ENCODE results near the gene NEK11. TPM values are rescaled to one million over a fixed set of nuclear protein-coding genes. Genes with fewer than 3 reads are reported as not detected.

The NEK11 gene
- total RNA-seq, 1 experiment from 2014 or later: 1.5 TPM

DNA sequence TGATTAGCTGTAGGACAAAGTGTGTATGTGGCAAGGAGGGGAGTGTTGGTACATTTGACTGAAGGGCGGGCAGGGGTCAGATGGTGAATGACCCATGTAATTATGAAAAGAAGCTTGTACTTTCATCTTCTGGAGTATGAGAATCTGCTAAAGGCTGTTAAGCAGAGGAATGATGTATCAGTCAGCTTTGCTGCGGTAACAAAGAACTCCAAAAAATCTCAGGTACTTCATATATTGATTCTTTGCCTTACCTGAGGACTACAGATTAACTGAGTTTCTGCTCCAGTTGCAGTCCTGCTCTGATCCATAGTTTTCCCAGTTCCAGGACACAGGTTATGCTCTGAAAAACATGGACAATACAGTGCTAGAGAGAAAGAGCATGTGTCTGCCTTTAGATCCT is 115.1 kb downstream of the NEK11 start:
- no peaks in the 10 kb centered on the region for H3K27me3 ChIP-seq (ENCODE audit: control insufficient read depth, insufficient read depth, low read length)
- no peaks in the 10 kb centered on the region for H3K36me3 ChIP-seq (replicated peaks; ENCODE audit: control insufficient read depth, insufficient read depth, low read length)
- H3K4me3 ChIP-seq (ENCODE audit: insufficient read depth, low read depth, low read length): no peak overlapping the region
- no peak for DNase-seq

DNA sequence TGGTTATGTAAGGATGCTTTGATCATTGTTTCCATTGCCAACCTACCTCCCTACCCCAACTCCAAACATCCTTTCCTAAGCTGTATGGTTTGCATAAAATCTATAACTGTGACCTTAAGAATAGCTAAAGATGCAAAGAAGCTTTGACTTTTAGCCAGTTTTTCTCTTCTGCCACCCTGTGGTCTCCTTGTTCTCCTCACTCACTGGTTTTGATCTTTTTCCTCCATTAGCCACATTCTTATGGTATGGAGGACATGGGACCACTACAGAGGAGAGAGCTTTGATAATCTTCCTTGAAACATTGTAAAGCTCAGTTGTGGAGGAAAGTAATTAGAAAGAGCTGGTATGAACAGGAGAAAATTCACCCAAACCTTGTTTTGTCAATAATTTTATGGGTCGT is 115.9 kb downstream of the NEK11 start:
- DNase-seq: no peak
- H3K4me3 ChIP-seq (ENCODE audit: insufficient read depth, low read depth, low read length): no peak overlapping the region
- H3K27me3 ChIP-seq (ENCODE audit: control insufficient read depth, insufficient read depth, low read length): no peaks in the 10 kb centered on the region
- H3K36me3 ChIP-seq (replicated peaks; ENCODE audit: control insufficient read depth, insufficient read depth, low read length): no peaks in the 10 kb centered on the region

DNA sequence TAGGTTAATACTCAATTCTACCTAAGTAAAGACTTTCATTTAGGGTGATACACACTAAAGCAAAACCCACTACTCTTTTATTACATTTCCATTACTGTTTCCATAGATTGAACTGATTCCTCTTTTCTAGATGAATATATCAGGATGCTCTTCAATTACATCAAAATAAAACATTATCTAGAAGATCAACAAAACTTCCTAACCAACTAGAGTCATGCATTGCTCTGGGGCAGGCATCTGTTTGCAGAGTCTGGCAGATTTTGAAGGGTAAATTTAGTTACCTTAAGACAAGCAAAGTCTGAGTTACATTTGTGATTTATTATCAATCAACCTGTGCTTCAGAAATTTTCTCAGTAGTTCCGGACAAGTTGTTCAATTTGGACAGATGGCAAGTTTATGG is 117.1 kb downstream of the NEK11 start:
- no peaks in the 10 kb centered on the region for H3K36me3 ChIP-seq (replicated peaks; ENCODE audit: control insufficient read depth, insufficient read depth, low read length)
- DNase-seq: no peak
- no peak overlapping the region for H3K4me3 ChIP-seq (ENCODE audit: insufficient read depth, low read depth, low read length)
- H3K27me3 ChIP-seq (ENCODE audit: control insufficient read depth, insufficient read depth, low read length): no peaks in the 10 kb centered on the region

DNA sequence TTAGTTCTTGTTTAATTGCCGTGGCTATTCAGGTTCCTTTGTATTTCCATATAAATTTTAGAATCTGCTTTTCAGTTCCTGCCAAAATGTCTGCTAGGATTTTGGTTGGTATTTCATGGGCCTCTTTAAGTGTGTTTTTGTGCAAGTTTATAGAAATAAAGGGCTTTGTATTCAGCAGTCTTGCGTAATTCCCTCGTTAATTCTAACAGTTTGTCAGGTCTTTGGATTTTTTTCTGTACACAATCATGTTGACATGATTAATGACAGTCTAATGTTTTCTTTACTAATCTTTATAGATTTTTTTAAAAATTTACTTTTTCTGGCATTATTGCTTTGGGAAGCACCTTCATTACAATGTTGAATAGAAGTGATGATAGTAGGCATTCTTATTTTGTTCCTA is 120.9 kb downstream of the NEK11 start:
- Histone ChIP-seq H3K36me3 (replicated peaks; ENCODE audit: control insufficient read depth, insufficient read depth, low read length) (no peaks in the 10 kb centered on the region), H3K4me3 (ENCODE audit: insufficient read depth, low read depth, low read length) (no peak overlapping the region), H3K27me3 (ENCODE audit: control insufficient read depth, insufficient read depth, low read length) (no peaks in the 10 kb centered on the region)
- no peak for DNase-seq

DNA sequence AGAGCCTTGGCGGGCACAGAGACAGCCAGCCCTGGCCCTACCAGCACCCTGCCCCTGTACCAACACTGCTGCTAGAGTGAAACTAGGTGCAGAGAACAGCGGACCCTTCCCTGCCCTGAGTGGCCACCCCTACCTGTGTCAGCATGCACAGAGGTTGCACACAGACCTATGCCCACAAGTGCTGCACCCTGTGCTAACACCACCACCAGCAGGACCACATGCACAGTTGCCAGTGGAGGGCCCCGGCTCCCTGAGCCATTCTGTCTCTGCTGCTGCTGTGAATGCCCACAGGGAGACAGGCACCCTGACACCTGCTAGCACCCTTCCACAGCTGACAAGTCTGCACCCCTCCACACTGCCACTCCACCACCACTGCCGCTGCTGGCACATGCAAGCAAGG is 131.8 kb downstream of the NEK11 start:
- Histone ChIP-seq H3K4me3 (ENCODE audit: insufficient read depth, low read depth, low read length) (no peak overlapping the region), H3K36me3 (replicated peaks; ENCODE audit: control insufficient read depth, insufficient read depth, low read length) (no peaks in the 10 kb centered on the region), H3K27me3 (ENCODE audit: control insufficient read depth, insufficient read depth, low read length) (no peaks in the 10 kb centered on the region)
- DNase-seq: no peak

DNA sequence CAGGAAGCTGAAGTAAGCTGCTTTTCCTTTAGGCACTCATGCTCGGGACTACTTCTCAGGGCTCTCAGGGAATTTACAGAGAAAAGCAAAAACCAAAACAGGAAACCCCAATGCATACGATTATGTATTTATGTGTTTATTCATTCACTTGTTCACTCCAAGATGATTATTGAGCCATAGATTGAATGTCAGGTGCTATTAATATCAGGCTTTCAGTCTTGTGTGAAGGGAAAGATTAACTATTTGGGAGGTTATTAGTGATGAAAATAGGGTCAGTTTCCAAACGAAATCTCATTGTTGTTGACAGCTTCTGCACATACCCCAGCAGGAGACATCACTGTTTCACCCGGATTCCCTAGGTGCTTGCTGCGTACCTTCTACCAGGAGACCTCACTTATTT is 135.8 kb downstream of the NEK11 start:
- Histone ChIP-seq H3K27me3 (ENCODE audit: control insufficient read depth, insufficient read depth, low read length) (no peaks in the 10 kb centered on the region), H3K36me3 (replicated peaks; ENCODE audit: control insufficient read depth, insufficient read depth, low read length) (no peaks in the 10 kb centered on the region), H3K4me3 (ENCODE audit: insufficient read depth, low read depth, low read length) (no peak overlapping the region)
- DNase-seq: no peak

DNA sequence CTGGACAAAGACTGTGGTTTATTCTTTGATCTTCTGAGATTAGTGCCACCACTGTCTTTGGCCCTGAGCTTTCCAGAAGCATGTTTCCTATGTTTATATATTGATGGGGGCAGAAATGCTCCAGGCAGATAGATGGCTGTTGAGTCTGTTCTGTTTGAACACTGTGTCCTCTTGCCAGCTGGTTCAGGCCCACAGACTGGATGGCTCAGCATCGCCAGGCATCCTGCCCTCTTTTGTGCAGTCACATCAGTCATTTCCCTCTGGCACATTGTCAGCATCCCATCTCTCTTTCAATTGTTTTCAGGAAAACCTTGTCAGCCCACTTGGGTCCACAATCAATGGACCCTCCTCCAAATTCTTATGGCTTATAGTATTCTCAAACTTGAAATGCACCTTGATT is 141.2 kb downstream of the NEK11 start:
- Histone ChIP-seq H3K36me3 (replicated peaks; ENCODE audit: control insufficient read depth, insufficient read depth, low read length) (no peaks in the 10 kb centered on the region), H3K4me3 (ENCODE audit: insufficient read depth, low read depth, low read length) (no peak overlapping the region), H3K27me3 (ENCODE audit: control insufficient read depth, insufficient read depth, low read length) (no peaks in the 10 kb centered on the region)
- DNase-seq: no peak

DNA sequence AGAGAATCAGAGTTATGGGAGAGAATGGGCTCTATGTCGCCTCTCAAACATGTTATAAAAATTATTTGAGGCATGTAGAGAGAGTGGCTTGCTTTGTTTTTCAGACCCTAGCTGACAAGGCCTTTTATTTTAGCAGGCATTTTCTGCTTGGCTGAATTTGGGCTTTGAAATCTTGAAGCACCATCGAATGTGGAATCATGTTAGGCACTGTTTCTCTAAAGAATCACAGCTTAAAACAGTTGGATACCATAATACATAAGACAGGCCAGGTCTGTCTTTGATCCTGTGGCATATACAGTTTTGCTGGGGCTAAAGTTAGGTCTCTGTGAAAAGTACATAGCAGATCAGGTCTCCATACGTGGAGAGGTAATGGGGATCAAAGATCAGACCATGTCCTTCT is 142.7 kb downstream of the NEK11 start:
- no peak for DNase-seq
- Histone ChIP-seq H3K4me3 (ENCODE audit: insufficient read depth, low read depth, low read length) (no peak overlapping the region), H3K36me3 (replicated peaks; ENCODE audit: control insufficient read depth, insufficient read depth, low read length) (no peaks in the 10 kb centered on the region), H3K27me3 (ENCODE audit: control insufficient read depth, insufficient read depth, low read length) (no peaks in the 10 kb centered on the region)

DNA sequence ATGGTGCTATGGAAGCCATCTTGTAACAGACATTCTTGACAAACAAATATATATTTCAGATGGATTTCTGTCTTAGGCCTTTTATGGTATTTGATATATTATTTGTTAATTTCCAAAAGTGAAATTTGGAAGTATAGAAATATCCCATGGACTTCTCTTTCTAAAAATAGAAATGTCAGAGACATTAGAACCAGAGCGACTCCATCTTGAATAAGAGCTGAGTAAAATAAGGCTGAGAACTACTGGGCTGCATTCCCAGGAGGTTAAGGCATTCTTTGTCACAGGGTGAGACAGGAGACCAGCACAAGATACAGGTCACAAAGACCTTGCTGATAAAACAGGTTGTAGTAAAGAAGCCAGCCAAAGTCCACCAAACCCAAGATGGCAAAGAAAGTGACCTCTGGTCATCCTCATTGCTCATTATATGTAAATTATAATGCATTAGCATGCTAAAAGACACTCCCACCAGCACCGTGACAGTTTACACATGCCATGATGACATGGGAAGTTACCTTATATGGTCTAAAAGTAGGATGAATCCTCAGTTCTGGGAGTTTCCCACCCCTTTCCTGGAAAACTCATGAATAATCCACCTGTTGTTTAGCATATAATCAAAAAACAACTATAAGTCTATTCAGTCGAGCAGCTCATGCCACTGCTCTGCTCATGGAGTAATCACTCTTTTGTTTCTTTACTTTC is 146.0 kb downstream of the NEK11 start:
- DNase-seq: no peak
- no peaks in the 10 kb centered on the region for H3K36me3 ChIP-seq (replicated peaks; ENCODE audit: control insufficient read depth, insufficient read depth, low read length)
- H3K27me3 ChIP-seq (ENCODE audit: control insufficient read depth, insufficient read depth, low read length): no peaks in the 10 kb centered on the region
- no peak overlapping the region for H3K4me3 ChIP-seq (ENCODE audit: insufficient read depth, low read depth, low read length)

DNA sequence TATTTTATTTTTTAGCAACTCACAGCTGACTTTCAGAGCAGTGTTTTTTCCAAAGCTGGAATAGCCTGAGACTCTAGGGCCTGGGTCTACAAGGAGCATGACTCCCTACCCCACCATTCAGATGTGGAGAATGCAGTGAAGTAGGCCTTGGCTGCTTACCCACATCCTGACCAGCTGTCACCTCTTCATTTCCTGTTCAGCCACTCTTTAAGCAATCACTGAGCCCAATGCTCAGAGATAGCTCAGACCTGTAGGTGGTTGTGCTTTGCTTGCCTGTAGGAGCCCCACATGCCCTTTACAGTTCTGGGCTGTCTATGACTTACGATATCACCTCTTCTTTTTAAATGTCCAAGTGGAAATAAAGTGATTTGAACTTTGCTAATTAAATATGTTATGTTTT is 148.1 kb downstream of the NEK11 start:
- Histone ChIP-seq H3K36me3 (replicated peaks; ENCODE audit: control insufficient read depth, insufficient read depth, low read length) (no peaks in the 10 kb centered on the region), H3K4me3 (ENCODE audit: insufficient read depth, low read depth, low read length) (no peak overlapping the region), H3K27me3 (ENCODE audit: control insufficient read depth, insufficient read depth, low read length) (no peaks in the 10 kb centered on the region)
- no peak for DNase-seq

DNA sequence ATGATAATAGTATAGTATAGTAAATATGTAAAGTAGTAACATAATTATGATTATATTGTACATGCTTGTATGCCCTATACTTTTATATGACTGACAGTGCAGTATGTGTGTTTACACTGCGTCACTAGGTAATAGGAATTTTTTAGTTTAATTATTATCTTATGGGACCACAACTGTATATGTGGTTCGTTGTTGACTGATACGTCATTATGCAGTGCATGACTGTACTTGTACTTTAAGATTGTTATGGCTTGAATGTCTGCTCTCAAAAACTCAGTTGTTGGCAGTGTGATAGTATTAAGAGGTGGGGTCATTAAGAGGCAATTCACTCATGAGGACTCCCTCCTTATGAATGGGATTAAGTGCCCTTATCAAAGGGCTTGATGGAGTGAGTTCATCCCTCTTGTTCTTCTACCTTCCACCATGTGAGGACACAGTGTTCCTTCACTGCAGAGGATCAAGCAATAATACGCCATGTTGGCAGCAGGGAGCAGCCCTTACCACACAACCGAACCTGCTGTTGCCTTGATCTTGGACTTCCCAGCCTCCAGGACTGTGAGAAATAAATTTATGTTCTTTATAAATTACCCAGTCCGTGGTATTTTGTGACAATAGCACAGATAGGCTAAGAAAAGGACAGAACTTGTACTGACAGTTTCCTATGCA is 152.2 kb downstream of the NEK11 start:
- Histone ChIP-seq H3K36me3 (replicated peaks; ENCODE audit: control insufficient read depth, insufficient read depth, low read length) (no peaks in the 10 kb centered on the region), H3K27me3 (ENCODE audit: control insufficient read depth, insufficient read depth, low read length) (no peaks in the 10 kb centered on the region), H3K4me3 (ENCODE audit: insufficient read depth, low read depth, low read length) (no peak overlapping the region)
- no peak for DNase-seq

DNA sequence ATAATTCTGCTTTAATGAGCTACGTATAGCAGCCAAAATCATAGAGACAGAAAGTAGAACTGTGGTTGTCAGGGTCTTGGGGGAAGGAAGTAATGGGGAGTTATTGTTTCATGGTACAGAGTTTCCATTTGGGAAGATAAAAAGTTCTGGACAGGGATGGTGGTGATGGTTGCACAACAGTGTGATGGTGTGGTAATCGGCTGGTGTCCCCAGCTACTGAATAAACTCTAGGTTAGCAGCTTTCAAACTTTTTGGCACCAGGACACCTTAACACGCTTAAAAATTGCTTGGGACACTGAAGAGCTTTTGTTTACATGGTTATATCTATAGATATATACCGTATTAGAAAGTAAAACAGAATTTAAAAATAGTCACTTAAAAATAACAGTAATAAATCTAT is 166.0 kb downstream of the NEK11 start:
- Histone ChIP-seq H3K36me3 (replicated peaks; ENCODE audit: control insufficient read depth, insufficient read depth, low read length) (no peaks in the 10 kb centered on the region), H3K27me3 (ENCODE audit: control insufficient read depth, insufficient read depth, low read length) (no peaks in the 10 kb centered on the region), H3K4me3 (ENCODE audit: insufficient read depth, low read depth, low read length) (no peak overlapping the region)
- no peak for DNase-seq

DNA sequence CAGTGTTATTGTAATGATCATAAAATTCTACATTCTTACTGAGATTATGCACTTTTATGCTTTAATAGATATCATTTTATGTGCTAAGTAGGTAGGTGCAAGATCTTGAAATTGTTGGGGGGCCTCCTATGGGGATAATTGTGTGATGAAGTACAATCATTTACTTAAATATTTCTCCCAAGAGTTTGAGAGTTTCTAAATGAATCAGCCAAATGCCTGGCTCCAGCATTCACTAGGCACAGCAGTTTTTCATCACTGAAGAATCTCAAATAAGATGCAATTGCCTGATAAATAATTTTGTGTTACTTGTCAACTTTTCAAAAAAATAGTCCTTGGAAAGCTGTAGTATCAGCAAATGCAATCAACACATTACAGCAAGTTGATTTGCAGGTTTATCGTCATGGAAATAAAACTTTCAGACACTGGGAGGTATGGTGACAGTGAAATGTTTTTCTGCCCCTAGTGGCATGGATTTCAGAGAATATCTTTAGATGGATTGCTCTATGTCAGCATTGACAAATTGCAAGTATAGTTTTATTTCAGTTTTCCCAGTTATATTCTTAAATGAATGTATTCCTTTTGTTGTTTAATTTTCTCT is 167.1 kb downstream of the NEK11 start:
- no peak for DNase-seq
- Histone ChIP-seq H3K4me3 (ENCODE audit: insufficient read depth, low read depth, low read length) (no peak overlapping the region), H3K27me3 (ENCODE audit: control insufficient read depth, insufficient read depth, low read length) (no peaks in the 10 kb centered on the region), H3K36me3 (replicated peaks; ENCODE audit: control insufficient read depth, insufficient read depth, low read length) (no peaks in the 10 kb centered on the region)

DNA sequence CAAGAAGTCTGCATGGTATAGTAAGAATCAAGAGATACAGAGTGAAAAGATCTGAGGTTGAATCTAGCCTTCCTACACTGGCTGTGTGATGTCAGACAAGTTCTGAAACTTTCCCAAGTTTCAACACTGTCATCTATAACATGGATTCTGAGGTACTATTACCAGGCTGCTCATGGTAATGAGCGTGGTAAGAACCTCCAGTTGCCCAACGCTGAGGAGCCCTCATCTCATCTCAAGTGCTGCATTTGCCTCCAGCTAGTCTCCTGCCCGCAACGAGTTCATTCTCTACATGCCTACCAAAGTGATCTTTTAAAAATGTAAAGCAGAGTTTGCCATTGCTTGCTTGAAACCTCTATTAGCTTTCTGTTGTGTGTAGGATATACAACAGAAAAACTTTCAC is 168.1 kb downstream of the NEK11 start:
- Histone ChIP-seq H3K27me3 (ENCODE audit: control insufficient read depth, insufficient read depth, low read length) (no peaks in the 10 kb centered on the region), H3K4me3 (ENCODE audit: insufficient read depth, low read depth, low read length) (no peak overlapping the region), H3K36me3 (replicated peaks; ENCODE audit: control insufficient read depth, insufficient read depth, low read length) (no peaks in the 10 kb centered on the region)
- no peak for DNase-seq

DNA sequence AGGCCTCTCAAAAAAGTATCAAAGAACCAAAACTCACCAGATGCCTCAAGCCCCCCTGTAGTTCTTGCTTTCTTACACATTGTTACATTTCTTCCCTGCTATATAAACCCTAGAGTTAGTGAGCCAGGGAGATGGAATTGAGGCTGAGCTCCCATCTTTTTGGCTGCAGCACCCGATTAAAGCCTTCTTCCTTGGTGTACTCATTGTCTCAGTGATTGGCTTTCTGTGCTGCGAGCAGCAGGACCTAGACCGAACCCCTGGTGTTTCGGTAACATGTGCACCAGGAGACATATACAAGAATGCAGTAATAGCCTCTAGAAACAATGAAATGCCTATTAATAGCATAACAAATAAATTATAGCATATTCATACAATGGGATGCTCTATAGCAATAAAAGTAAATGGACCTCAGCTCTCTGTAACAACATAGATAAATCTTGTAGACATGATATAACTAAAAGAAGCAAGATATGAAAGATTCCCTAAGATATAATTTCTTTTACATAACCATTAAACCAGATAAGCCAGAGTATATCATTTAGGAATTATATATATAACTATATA is 174.0 kb downstream of the NEK11 start:
- Histone ChIP-seq H3K4me3 (ENCODE audit: insufficient read depth, low read depth, low read length) (no peak overlapping the region), H3K36me3 (replicated peaks; ENCODE audit: control insufficient read depth, insufficient read depth, low read length) (no peaks in the 10 kb centered on the region), H3K27me3 (ENCODE audit: control insufficient read depth, insufficient read depth, low read length) (no peaks in the 10 kb centered on the region)
- DNase-seq: no peak

Data from H7 (cell line).